Activated CD8-positive, alpha-beta T cell treated with anti-CD3 and anti-CD28 coated beads, Interleukin-2, amount 10 ng/mL, durations not matched to agents 7 days and 5 days (primary cell): ENCODE measurements around the gene SLC1A4. TPM values are rescaled to one million over a fixed set of nuclear protein-coding genes. Genes with fewer than 3 reads are reported as not detected.
"Not testable (repeated sequence)": the region's sequence is repeated elsewhere in the genome, so short reads cannot be mapped to it uniquely, and the experiment has no call there.

ENCODE experiments used
- ATAC-seq: fragments of 150-1000 bp; cut with Tn5 transposase; one replicate; pipeline ENCODE4 v1.10.0; 2021; ENCODE audit warnings: moderate library complexity
- CTCF ChIA-PET: fragments of 350-600 bp; sonication (Branson Sonifier 250); formaldehyde crosslinking; loops from one replicate; lab custom pipeline; 2021; ENCODE audit warnings: antibody characterized with exemption; lab: Charles Lee
- POLR2A ChIA-PET: fragments of 350-600 bp; sonication (Branson Sonifier 250); formaldehyde crosslinking; loops from one replicate; lab custom pipeline; 2021; ENCODE audit warnings: antibody characterized with exemption; lab: Charles Lee
- DNase-seq: peaks from one replicate; pipeline ENCODE4 v3.0.0-alpha.2; 2020
- H3K27ac Mint-ChIP-seq: one replicate; pipeline ENCODE4 v1.8.0; 2021; ENCODE audit warnings: mild to moderate bottlenecking, mixed read lengths
- H3K27me3 Mint-ChIP-seq: one replicate; pipeline ENCODE4 v1.8.0; 2021; ENCODE audit warnings: low read depth, mixed read lengths
- H3K36me3 Mint-ChIP-seq: one replicate; pipeline ENCODE4 v1.8.0; 2021; ENCODE audit warnings: low read depth, mixed read lengths
- H3K4me1 Mint-ChIP-seq: one replicate; pipeline ENCODE4 v1.8.0; 2021; ENCODE audit warnings: low read depth, mixed read lengths
- H3K4me3 Mint-ChIP-seq: one replicate; pipeline ENCODE4 v1.8.0; 2021; ENCODE audit warnings: mild to moderate bottlenecking, mixed read lengths
- H3K9me3 Mint-ChIP-seq: one replicate; pipeline ENCODE4 v1.8.0; 2022; ENCODE audit warnings: mixed read lengths; ENCODE audit not compliant: insufficient read depth
- total RNA-seq, 2 experiments: library from RNA; stranded (reverse); gene quantifications; one replicate each; pipeline ENCODE4 v1.2.3, GENCODE V29; 2021

The SLC1A4 gene
- total RNA-seq, 2 experiments from 2014 or later: 48.8 to 50.1 TPM

- POLR2A ChIA-PET: no interaction called here
- ATAC-seq: no peak
Measured at GRCh38 chr2:65018141-65018582, 29.0 kb downstream of the SLC1A4 start.

GRCh38 chr2:65019010-65019409 is 29.8 kb downstream of the SLC1A4 start:
- Mint-ChIP-seq H3K4me3 (no peak overlapping the region), H3K4me1 (peaks cover 10% of the 10 kb centered on the region), H3K36me3 (peaks cover 79% of the 10 kb centered on the region), H3K9me3 (no peaks in the 10 kb centered on the region), H3K27me3 (no peaks in the 10 kb centered on the region), H3K27ac (peak overlapping the region; percentile 61)
- DNase-seq: no peak
- ChIA-PET POLR2A (no interaction called here), CTCF (interaction anchor here (2.0 kb wide), 1 partner anchor 100 kb away, joined by 12 read pairs; no protein-coding TSS in a partner anchor)
- ATAC-seq: no peak

More at GRCh38 chr2:65018141-65018582, 29.0 kb downstream of the SLC1A4 start:
- H3K4me1 Mint-ChIP-seq: peaks cover 10% of the 10 kb centered on the region
- DNase-seq: no peak
- no peaks in the 10 kb centered on the region for H3K9me3 Mint-ChIP-seq
- CTCF ChIA-PET: interaction anchor here (0.7 to 2.0 kb wide), 5 partner anchors 13 to 100 kb away, joined by 3 to 12 read pairs (median 3); no protein-coding TSS in a partner anchor
- H3K4me3 Mint-ChIP-seq: no peak overlapping the region
- H3K27me3 Mint-ChIP-seq: no peaks in the 10 kb centered on the region
- H3K27ac Mint-ChIP-seq: no peak overlapping the region
- H3K36me3 Mint-ChIP-seq: peaks cover 77% of the 10 kb centered on the region

DNA sequence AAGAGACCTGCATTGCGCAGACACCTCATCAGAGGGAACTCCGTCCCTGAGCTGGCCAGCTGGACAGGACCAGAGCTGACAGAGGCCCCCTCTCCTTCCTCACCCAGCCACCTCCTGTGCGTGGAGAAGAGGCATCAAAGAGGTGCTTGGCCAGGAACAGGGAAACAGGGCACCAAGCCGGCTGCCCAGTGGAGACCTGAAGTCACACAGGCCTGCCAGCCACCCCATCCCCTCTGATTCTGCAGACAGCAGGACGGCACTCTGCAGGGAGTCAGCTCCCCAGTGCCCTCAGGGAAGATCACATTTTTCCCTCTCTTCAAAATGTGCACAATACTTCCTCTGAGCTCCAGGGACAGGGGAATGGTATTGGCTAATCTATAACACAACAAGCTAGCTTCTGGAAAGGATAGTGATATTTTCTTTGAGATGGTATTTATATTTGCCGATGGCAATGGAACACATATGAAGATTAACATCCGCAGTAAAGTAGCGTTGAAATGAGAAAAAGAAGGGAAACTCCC is 30.5 kb downstream of the SLC1A4 start:
- Mint-ChIP-seq H3K36me3 (peaks cover 74% of the 10 kb centered on the region), H3K4me3 (no peak overlapping the region), H3K27ac (no peak overlapping the region), H3K27me3 (no peaks in the 10 kb centered on the region), H3K9me3 (no peaks in the 10 kb centered on the region), H3K4me1 (peaks cover 10% of the 10 kb centered on the region)
- DNase-seq (no peak), ATAC-seq (no peak)
- ChIA-PET CTCF (interaction anchor here (1.1 kb wide), 1 partner anchor 102 kb away, joined by 6 read pairs; no protein-coding TSS in a partner anchor), POLR2A (no interaction called here)

GRCh38 chr2:65020251-65020650 is 31.1 kb downstream of the SLC1A4 start:
- H3K27ac Mint-ChIP-seq, H3K27me3 Mint-ChIP-seq, POLR2A ChIA-PET, H3K4me1 Mint-ChIP-seq, H3K4me3 Mint-ChIP-seq, ATAC-seq, DNase-seq, H3K9me3 Mint-ChIP-seq: not testable (repeated sequence)
- CTCF ChIA-PET: interaction anchor here (1.1 kb wide), 1 partner anchor 102 kb away, joined by 6 read pairs; no protein-coding TSS in a partner anchor
- H3K36me3 Mint-ChIP-seq: peaks cover 69% of the 10 kb centered on the region

DNA sequence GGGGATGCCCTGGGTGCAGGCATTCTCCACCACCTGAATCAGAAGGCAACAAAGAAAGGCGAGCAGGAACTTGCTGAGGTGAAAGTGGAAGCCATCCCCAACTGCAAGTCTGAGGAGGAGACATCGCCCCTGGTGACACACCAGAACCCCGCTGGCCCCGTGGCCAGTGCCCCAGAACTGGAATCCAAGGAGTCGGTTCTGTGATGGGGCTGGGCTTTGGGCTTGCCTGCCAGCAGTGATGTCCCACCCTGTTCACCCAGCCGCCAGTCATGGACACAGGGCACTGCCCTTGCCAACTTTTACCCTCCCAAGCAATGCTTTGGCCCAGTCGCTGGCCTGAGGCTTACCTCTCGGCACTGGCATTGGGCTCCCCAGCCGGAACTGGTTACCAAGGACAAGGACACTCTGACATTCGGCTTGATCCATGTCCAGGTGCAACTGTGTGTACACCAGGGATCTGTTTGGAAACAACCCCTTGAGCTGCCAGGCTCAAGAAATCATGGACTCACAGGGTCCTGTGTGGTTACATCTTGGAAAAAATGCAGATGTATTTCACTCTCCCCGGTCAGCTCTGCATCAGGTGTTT is 31.8 kb downstream of the SLC1A4 start:
- ATAC-seq: no peak
- Mint-ChIP-seq H3K27me3 (no peaks in the 10 kb centered on the region), H3K27ac (no peak overlapping the region), H3K9me3 (no peaks in the 10 kb centered on the region), H3K36me3 (peaks cover 66% of the 10 kb centered on the region), H3K4me1 (peaks cover 16% of the 10 kb centered on the region), H3K4me3 (no peak overlapping the region)
- ChIA-PET POLR2A (no interaction called here), CTCF (interaction anchor here (1.3 kb wide), 1 partner anchor 103 kb away, joined by 4 read pairs; no protein-coding TSS in a partner anchor)
- no peak for DNase-seq

DNA sequence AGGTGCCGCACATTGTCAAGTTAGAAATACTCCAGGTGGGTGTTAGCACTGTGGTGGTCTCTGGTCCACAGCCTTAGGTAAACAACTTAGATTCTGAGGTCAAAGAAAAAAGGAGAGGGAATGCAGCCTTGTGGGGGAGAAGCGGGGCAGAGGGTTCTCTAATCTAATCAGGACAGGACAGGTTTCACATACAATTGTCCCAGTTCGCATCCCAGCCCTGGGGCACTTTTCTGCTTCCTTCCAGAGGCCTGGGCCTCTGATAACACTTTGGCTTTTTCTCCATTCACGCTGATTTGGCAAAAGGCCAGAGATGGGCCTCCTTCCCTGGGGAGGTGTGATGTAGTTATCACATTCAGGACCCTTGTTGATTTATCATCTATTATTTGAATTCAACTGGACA is 32.5 kb downstream of the SLC1A4 start:
- ChIA-PET POLR2A (no interaction called here), CTCF (interaction anchor here (1.3 kb wide), 1 partner anchor 104 kb away, joined by 4 read pairs; no protein-coding TSS in a partner anchor)
- no peak for ATAC-seq
- no peaks in the 10 kb centered on the region for H3K9me3 Mint-ChIP-seq
- peaks cover 16% of the 10 kb centered on the region for H3K4me1 Mint-ChIP-seq
- H3K27ac Mint-ChIP-seq: no peak overlapping the region
- H3K36me3 Mint-ChIP-seq: peaks cover 60% of the 10 kb centered on the region
- H3K27me3 Mint-ChIP-seq: no peaks in the 10 kb centered on the region
- H3K4me3 Mint-ChIP-seq: no peak overlapping the region
- DNase-seq: no peak

DNA sequence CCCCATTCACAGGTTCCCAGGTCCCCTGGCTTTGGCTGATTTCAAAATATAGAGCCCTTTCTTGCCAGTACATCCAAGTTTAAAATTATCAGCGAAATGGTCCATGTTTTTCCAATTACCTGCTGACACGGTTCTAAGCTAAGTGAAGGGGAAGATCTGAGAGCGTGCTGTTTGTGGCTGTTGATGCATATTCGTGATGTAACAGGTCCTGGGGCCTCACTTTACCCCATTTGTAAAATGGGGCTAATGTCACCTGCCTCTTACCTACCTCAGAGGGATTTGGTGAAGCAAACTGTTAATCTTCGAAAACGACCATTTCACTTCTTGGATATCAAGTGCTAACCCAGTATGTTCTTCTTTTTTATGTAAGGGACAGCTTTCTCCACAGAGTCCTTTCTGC is 33.0 kb downstream of the SLC1A4 start:
- ChIA-PET CTCF (interaction anchor here (1.3 kb wide), 1 partner anchor 104 kb away, joined by 4 read pairs; no protein-coding TSS in a partner anchor), POLR2A (no interaction called here)
- Mint-ChIP-seq H3K27ac (no peak overlapping the region), H3K36me3 (peaks cover 55% of the 10 kb centered on the region), H3K4me3 (no peak overlapping the region), H3K4me1 (peaks cover 16% of the 10 kb centered on the region), H3K27me3 (no peaks in the 10 kb centered on the region), H3K9me3 (no peaks in the 10 kb centered on the region)
- ATAC-seq (no peak), DNase-seq (no peak)

GRCh38 chr2:65023742-65024141 is 34.5 kb downstream of the SLC1A4 start:
- peaks cover 6% of the 10 kb centered on the region for H3K4me1 Mint-ChIP-seq
- peaks cover 40% of the 10 kb centered on the region for H3K36me3 Mint-ChIP-seq
- H3K27me3 Mint-ChIP-seq: no peaks in the 10 kb centered on the region
- ATAC-seq (no peak), DNase-seq (no peak)
- no peaks in the 10 kb centered on the region for H3K9me3 Mint-ChIP-seq
- ChIA-PET CTCF (interaction anchor here (1.6 kb wide), 1 partner anchor 106 kb away, joined by 5 read pairs; no protein-coding TSS in a partner anchor), POLR2A (no interaction called here)
- H3K4me3 Mint-ChIP-seq: no peak overlapping the region
- no peak overlapping the region for H3K27ac Mint-ChIP-seq

GRCh38 chr2:65024149-65024829 is 35.1 kb downstream of the SLC1A4 start:
- peaks cover 6% of the 10 kb centered on the region for H3K4me1 Mint-ChIP-seq
- H3K4me3 Mint-ChIP-seq: no peak overlapping the region
- ATAC-seq (no peak), DNase-seq (no peak)
- peaks cover 34% of the 10 kb centered on the region for H3K36me3 Mint-ChIP-seq
- no peak overlapping the region for H3K27ac Mint-ChIP-seq
- no peaks in the 10 kb centered on the region for H3K9me3 Mint-ChIP-seq
- ChIA-PET CTCF (interaction anchor here (1.6 kb wide), 1 partner anchor 106 kb away, joined by 5 read pairs; no protein-coding TSS in a partner anchor), POLR2A (no interaction called here)
- no peaks in the 10 kb centered on the region for H3K27me3 Mint-ChIP-seq

- no peaks in the 10 kb centered on the region for H3K9me3 Mint-ChIP-seq
- H3K27me3 Mint-ChIP-seq: no peaks in the 10 kb centered on the region
- POLR2A ChIA-PET: no interaction called here
- H3K27ac Mint-ChIP-seq: no peak overlapping the region
- H3K36me3 Mint-ChIP-seq: peaks cover 25% of the 10 kb centered on the region
- DNase-seq (no peak), ATAC-seq (peak; percentile 35)
- CTCF ChIA-PET: interaction anchor here (1.9 kb wide), 1 partner anchor 15 kb away, joined by 5 read pairs; no protein-coding TSS in a partner anchor
- H3K4me3 Mint-ChIP-seq: no peak overlapping the region
- H3K4me1 Mint-ChIP-seq: peaks cover 8% of the 10 kb centered on the region
Measured at GRCh38 chr2:65025453-65026123, 36.4 kb downstream of the SLC1A4 start.

- Mint-ChIP-seq H3K27me3 (no peaks in the 10 kb centered on the region), H3K4me3 (no peak overlapping the region), H3K4me1 (peaks cover 14% of the 10 kb centered on the region), H3K27ac (no peak overlapping the region), H3K36me3 (peaks cover 25% of the 10 kb centered on the region), H3K9me3 (no peaks in the 10 kb centered on the region)
- POLR2A ChIA-PET: no interaction called here
- CTCF ChIA-PET: interaction anchor here (1.9 kb wide), 1 partner anchor 14 kb away, joined by 5 read pairs; no protein-coding TSS in a partner anchor
- ATAC-seq (no peak), DNase-seq (no peak)
Measured at GRCh38 chr2:65026154-65026553, 37.0 kb downstream of the SLC1A4 start.
